GM10248 (cell line): Measurements from ENCODE around the gene WASHC4.

Source experiments
- CTCF ChIA-PET: fragments of 300-600 bp; sonication (Branson Sonifier 250); formaldehyde crosslinking; extraction: SDS; loops from one replicate; lab custom pipeline; 2021; ENCODE audit warnings: antibody characterized with exemption; lab: Yijun Ruan, JAX
- POLR2A ChIA-PET: fragments of 350-650 bp; sonication (Branson Sonifier 250); formaldehyde crosslinking; extraction: SDS; loops from one replicate; lab custom pipeline; 2020; ENCODE audit warnings: antibody characterized with exemption; lab: Yijun Ruan, JAX
- DNase-seq: peaks from one replicate; pipeline ENCODE4 v3.0.0; 2012; ENCODE audit errors: extremely low spot score
- CTCF ChIP-seq: IDR thresholded peaks from 2 replicates; pipeline ENCODE4 v1.5.1; 2012; ENCODE audit warnings: mild to moderate bottlenecking, low read depth; ENCODE audit errors: extremely low read depth, missing control alignments, control extremely low read depth

Gene WASHC4

GRCh38 chr12:105164068-105164467 is 56.5 kb downstream of the WASHC4 start:
- CTCF ChIA-PET, result interaction anchor here (1.0 kb wide), 2 partner anchors 41 to 219 kb away, joined by 3 read pairs; no protein-coding TSS in a partner anchor
- no peak for TF ChIP-seq CTCF
- DNase-seq, result no peak
- POLR2A ChIA-PET, result no interaction called here

GRCh38 chr12:105166736-105167135 is 59.2 kb downstream of the WASHC4 start:
- ChIA-PET CTCF (interaction anchor here (0.8 to 1.0 kb wide), 2 partner anchors 8 to 34 kb away, joined by 3 read pairs; no protein-coding TSS in a partner anchor), POLR2A (no interaction called here)
- no peak for TF ChIP-seq CTCF
- DNase-seq, result no peak

- TF ChIP-seq CTCF, result no peak
- POLR2A ChIA-PET, result no interaction called here
Measured at GRCh38 chr12:105167346-105167745, 59.8 kb downstream of the WASHC4 start.

GRCh38 chr12:105168006-105168405 is 60.5 kb downstream of the WASHC4 start:
- TF ChIP-seq CTCF, result no peak
- ChIA-PET CTCF (no interaction called here), POLR2A (no interaction called here)
- DNase-seq, result no peak

More at GRCh38 chr12:105167346-105167745, 59.8 kb downstream of the WASHC4 start:
- CTCF ChIA-PET, result no interaction called here
- no peak for DNase-seq

- DNase-seq, result no peak
- CTCF ChIA-PET, result no interaction called here
- POLR2A ChIA-PET, result no interaction called here
- no peak for TF ChIP-seq CTCF
Measured at GRCh38 chr12:105170139-105170538, 62.6 kb downstream of the WASHC4 start.

GRCh38 chr12:105171691-105172436 is 64.3 kb downstream of the WASHC4 start:
- ChIA-PET CTCF (interaction anchor here (1.0 to 1.8 kb wide), 3 partner anchors 9 to 18 kb away, joined by 3 to 4 read pairs (median 4); no protein-coding TSS in a partner anchor), POLR2A (no interaction called here)
- no peak for TF ChIP-seq CTCF

More at GRCh38 chr12:105171691-105172436, 64.3 kb downstream of the WASHC4 start:
- no peak for DNase-seq
